ENCODE measurements around the gene CACNG1. TPM values are rescaled to one million over a fixed set of nuclear protein-coding genes. Genes with fewer than 3 reads are reported as not detected.
A peak's percentile ranks its signal among the peaks of the same experiment; 100 is the strongest.

The CACNG1 gene
- total RNA-seq, 3 donors from 2014 or later: not detected

GRCh38 chr17:67055041-67055443, 10.7 kb downstream of the CACNG1 start:
- no peaks in the 10 kb centered on the region for H3K36me3 ChIP-seq
- TF ChIP-seq CTCF (IDR thresholded peaks at IDR 0.05) (no peak), POLR2AphosphoS5 (IDR thresholded peaks at IDR 0.05) (no peak), POLR2A (IDR thresholded peaks at IDR 0.05) (no peak)
- H3K9me3 ChIP-seq: peaks cover 2 to 6% of the 10 kb centered on the region in 2 donors
- H3K4me3 ChIP-seq: no peak overlapping the region
- peak; percentile 4 to 44 for DNase-seq (ENCODE audit: low spot score in 2 of 2)
- no peak overlapping the region for H3K27ac ChIP-seq
- intact Hi-C loops (cut with DNase I; ENCODE audit: low total_unique reads): no loop called here
- no peaks in the 10 kb centered on the region for H3K27me3 ChIP-seq
- no peaks in the 10 kb centered on the region for H3K4me1 ChIP-seq

GRCh38 chr17:67055811-67056745, 11.7 kb downstream of the CACNG1 start:
- DNase-seq (ENCODE audit: low spot score in 2 of 2): peak; percentile 7 to 36
- intact Hi-C loops (cut with DNase I; ENCODE audit: low total_unique reads): no loop called here

GRCh38 chr17:67056746-67057490, 12.6 kb downstream of the CACNG1 start:
- H3K36me3 ChIP-seq: no peaks in the 10 kb centered on the region
- DNase-seq (ENCODE audit: low spot score in 2 of 2): peak in 1 of 2 donors; percentile 2
- H3K9me3 ChIP-seq: no peaks in the 10 kb centered on the region
- no peak overlapping the region for H3K4me3 ChIP-seq
- no peaks in the 10 kb centered on the region for H3K27me3 ChIP-seq
- H3K4me1 ChIP-seq: no peaks in the 10 kb centered on the region
- TF ChIP-seq POLR2AphosphoS5 (IDR thresholded peaks at IDR 0.05) (no peak), POLR2A (IDR thresholded peaks at IDR 0.05) (no peak), CTCF (IDR thresholded peaks at IDR 0.05) (no peak)
- intact Hi-C loops (cut with DNase I; ENCODE audit: low total_unique reads): no loop called here
- H3K27ac ChIP-seq: no peak overlapping the region

More at GRCh38 chr17:67055811-67056745, 11.7 kb downstream of the CACNG1 start:
- no peaks in the 10 kb centered on the region for H3K36me3 ChIP-seq
- TF ChIP-seq POLR2A (IDR thresholded peaks at IDR 0.05): no peak
- no peak for TF ChIP-seq POLR2AphosphoS5 (IDR thresholded peaks at IDR 0.05)
- TF ChIP-seq CTCF (IDR thresholded peaks at IDR 0.05): no peak
- no peaks in the 10 kb centered on the region for H3K9me3 ChIP-seq
- H3K4me3 ChIP-seq: no peak overlapping the region
- H3K27ac ChIP-seq: no peak overlapping the region
- no peaks in the 10 kb centered on the region for H3K4me1 ChIP-seq
- H3K27me3 ChIP-seq: no peaks in the 10 kb centered on the region

GRCh38 chr17:67058036-67058435, 13.7 kb downstream of the CACNG1 start:
- no peaks in the 10 kb centered on the region for H3K36me3 ChIP-seq
- H3K27me3 ChIP-seq: no peaks in the 10 kb centered on the region
- TF ChIP-seq POLR2AphosphoS5 (IDR thresholded peaks at IDR 0.05): no peak
- no peak for TF ChIP-seq POLR2A (IDR thresholded peaks at IDR 0.05)
- TF ChIP-seq CTCF (IDR thresholded peaks at IDR 0.05): no peak
- no peaks in the 10 kb centered on the region for H3K4me1 ChIP-seq
- intact Hi-C loops (cut with DNase I; ENCODE audit: low total_unique reads): no loop called here
- no peaks in the 10 kb centered on the region for H3K9me3 ChIP-seq
- H3K27ac ChIP-seq: no peak overlapping the region
- peak in 1 of 2 donors; percentile 2 for DNase-seq (ENCODE audit: low spot score in 2 of 2)
- no peak overlapping the region for H3K4me3 ChIP-seq

- TF ChIP-seq POLR2AphosphoS5 (IDR thresholded peaks at IDR 0.05) (no peak), CTCF (IDR thresholded peaks at IDR 0.05) (no peak), POLR2A (IDR thresholded peaks at IDR 0.05) (no peak)
- intact Hi-C loops (cut with DNase I; ENCODE audit: low total_unique reads): no loop called here
- Histone ChIP-seq H3K4me3 (no peak overlapping the region), H3K27me3 (no peaks in the 10 kb centered on the region), H3K9me3 (no peaks in the 10 kb centered on the region), H3K4me1 (no peaks in the 10 kb centered on the region), H3K27ac (no peak overlapping the region), H3K36me3 (no peaks in the 10 kb centered on the region)
- peak; percentile 14 to 50 for DNase-seq (ENCODE audit: low spot score in 2 of 2)
These were observed 15.0 kb downstream of the CACNG1 start for GRCh38 chr17:67059372-67059771.
